Fibroblast of the conjunctiva (primary cell): ENCODE results near the gene PPCDC.
"Not testable (repeated sequence)": the region's sequence is repeated elsewhere in the genome, so short reads cannot be mapped to it uniquely, and the experiment has no call there.

Source experiments
- DNase-seq: peaks from one replicate; pipeline ENCODE4 v3.0.0-alpha.2; 2010; ENCODE audit warnings: low read depth

PPCDC gene

DNA sequence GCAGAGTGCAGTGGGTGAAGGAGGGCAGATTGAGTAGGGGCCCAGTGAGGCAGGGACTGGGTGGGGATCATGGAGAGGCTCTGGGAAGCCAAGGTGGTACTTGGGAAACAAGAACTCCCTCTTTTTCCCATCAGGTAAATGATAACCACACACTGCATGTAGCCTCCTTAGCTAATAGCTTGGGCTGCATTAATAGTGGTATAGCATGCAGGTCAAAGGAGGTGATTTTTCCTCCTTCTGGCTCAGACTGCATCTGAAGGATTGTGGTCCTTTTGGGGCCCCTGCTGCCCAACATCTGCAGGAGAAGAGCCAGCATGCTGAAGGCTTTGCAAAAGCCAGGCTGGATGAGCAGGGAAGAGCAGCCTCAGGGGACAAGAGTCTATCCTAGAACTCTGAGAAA is 45.4 kb downstream of the PPCDC start:
- no peak for DNase-seq

GRCh38 chr15:75069301-75069925 is 46.0 kb downstream of the PPCDC start:
- no peak for DNase-seq

GRCh38 chr15:75070674-75071073 is 47.3 kb downstream of the PPCDC start:
- DNase-seq: no peak

GRCh38 chr15:75073197-75073596 is 49.8 kb downstream of the PPCDC start:
- no peak for DNase-seq

- no peak for DNase-seq
These were observed 52.9 kb downstream of the PPCDC start for GRCh38 chr15:75076277-75076676.

GRCh38 chr15:75077551-75077961 is 54.2 kb downstream of the PPCDC start:
- DNase-seq: not testable (repeated sequence)

GRCh38 chr15:75081150-75081549 is 57.8 kb downstream of the PPCDC start:
- no peak for DNase-seq

GRCh38 chr15:75082689-75083088 is 59.3 kb downstream of the PPCDC start:
- DNase-seq: no peak

DNA sequence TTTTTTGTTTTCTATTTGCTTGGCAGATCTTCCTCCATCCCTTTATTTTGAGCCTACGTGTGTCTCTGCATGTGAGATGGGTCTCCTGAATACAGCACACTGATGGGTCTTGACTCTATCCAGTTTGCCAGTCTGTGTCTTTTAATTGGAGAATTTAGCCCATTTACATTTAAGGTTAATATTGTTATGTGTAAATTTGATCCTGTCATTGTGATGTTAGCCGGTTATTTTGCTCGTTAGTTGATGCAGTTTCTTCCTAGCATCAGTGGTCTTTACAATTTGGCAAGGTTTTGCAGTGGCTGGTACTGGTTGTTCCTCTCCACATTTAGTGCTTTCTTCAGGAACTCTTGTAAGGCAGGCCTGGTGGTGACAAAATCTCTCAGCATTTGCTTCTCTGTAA is 62.3 kb downstream of the PPCDC start:
- not testable (repeated sequence) for DNase-seq

GRCh38 chr15:75089456-75090387 is 66.3 kb downstream of the PPCDC start:
- DNase-seq: no peak

DNA sequence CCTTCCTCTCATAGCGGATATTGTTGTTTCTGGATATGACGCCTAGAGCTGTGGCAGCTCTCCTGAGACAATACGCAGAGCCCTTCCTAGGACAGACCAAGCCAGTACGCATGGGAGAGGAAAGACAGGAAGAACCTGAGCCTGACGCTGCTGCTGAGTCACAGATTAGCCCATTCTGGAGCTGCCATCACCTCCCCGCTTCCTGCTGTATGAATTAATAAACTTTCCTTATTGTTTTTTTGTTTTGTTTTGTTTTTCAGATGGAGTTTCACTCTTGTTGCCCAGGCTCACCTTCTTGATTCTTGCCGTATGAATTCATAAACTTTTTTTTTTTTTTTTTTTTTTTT is 67.0 kb downstream of the PPCDC start:
- DNase-seq: no peak

DNA sequence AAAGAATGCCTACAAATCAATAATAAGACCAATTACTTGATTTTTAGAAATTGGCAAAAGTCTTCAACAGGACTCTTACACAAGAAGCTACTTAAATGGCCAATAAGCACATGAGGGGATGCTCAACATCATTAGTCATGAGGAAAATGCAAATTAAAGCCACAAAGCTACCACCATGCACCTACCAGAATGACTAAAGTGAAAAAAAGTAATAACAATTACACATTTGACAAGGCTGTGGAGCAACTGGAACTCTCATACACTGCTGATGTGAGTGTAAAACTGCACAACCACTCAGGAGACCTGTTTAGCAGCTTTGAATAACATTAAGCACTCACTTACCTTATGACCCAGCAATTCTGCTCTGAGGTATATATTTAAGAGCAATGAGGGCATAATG is 68.4 kb downstream of the PPCDC start:
- DNase-seq: no peak

DNA sequence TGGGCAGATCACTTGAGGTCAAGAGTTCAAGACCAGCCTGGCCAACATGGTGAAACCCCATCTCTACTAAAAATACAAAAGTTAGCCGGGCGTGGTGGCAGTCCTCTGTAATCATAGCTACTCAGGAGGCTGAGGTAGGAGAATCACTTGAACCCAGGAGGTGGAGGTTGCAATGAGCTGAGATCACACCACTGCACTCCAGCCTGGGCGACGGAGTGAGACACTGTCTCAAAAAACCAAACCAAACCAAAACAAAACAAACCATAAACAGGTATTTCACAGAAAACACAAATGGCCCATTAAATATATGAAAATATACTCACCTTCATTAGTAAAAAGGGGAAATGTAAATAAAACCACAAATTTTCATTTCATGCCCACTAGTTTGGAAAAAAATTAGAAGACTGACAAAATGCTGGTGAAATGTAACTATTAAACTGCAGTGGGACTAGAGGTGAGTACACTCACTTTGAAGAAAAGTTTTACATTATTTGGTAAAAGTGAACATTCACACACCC is 71.6 kb downstream of the PPCDC start:
- not testable (repeated sequence) for DNase-seq

GRCh38 chr15:75095594-75095993 is 72.2 kb downstream of the PPCDC start:
- no peak for DNase-seq

- no peak for DNase-seq
These were observed 74.5 kb downstream of the PPCDC start for GRCh38 chr15:75097939-75098338.

GRCh38 chr15:75098404-75098803 is 75.0 kb downstream of the PPCDC start:
- no peak for DNase-seq
